ENCODE results near the gene FGF23. TPM values are rescaled to one million over a fixed set of nuclear protein-coding genes. Genes with fewer than 3 reads are reported as not detected.

Gene FGF23
- polyA plus RNA-seq, 1 donor (not counting 4 experiments of a cell fraction or from before 2014, with no cell fraction given) = not detected

- Histone ChIP-seq H3K4me1 (ENCODE audit: control insufficient read depth, extremely low read depth, insufficient read depth, low read length) (peaks cover 2% of the 10 kb centered on the region), H3K27me3 (ENCODE audit: control insufficient read depth, extremely low read depth, insufficient read depth, low read length) (no peaks in the 10 kb centered on the region), H3K27ac (ENCODE audit: control insufficient read depth, insufficient read depth, low read length) (no peak overlapping the region), H3K36me3 (ENCODE audit: control insufficient read depth in 2 of 2, extremely low read depth in 1 of 2, insufficient read depth in 2 of 2, low read length in 2 of 2) (peaks cover 5 to 12% of the 10 kb centered on the region in 2 experiments), H3K4me2 (ENCODE audit: control insufficient read depth, extremely low read depth, insufficient read depth, low read depth, low read length) (no peak overlapping the region), H3K4me3 (ENCODE audit: control insufficient read depth in 2 of 3, extremely low read depth in 1 of 3, insufficient read depth in 2 of 3, low read depth in 1 of 3, low read length in 3 of 3) (no peak overlapping the region), H2AFZ (ENCODE audit: control insufficient read depth, low read length) (no peak overlapping the region), H3K9ac (ENCODE audit: control insufficient read depth, extremely low read depth, insufficient read depth, low read length) (no peak overlapping the region), H3K9me3 (ENCODE audit: control insufficient read depth, low read depth, low read length) (no peaks in the 10 kb centered on the region), H4K20me1 (ENCODE audit: control insufficient read depth, extremely low read depth, insufficient read depth, low read length) (peaks cover 2% of the 10 kb centered on the region), H3K79me2 (ENCODE audit: control insufficient read depth, insufficient read depth, low read length) (peaks cover 83% of the 10 kb centered on the region), H3K9me1 (ENCODE audit: control insufficient read depth, extremely low read depth, insufficient read depth, low read length) (no peaks in the 10 kb centered on the region)
- dilution Hi-C loops (cut with MboI; ENCODE audit: extremely low pct_ligation_motif_present, low sequenced_read_pairs) = no loop called here
- DNase-seq (ENCODE audit: low read depth, low spot score) (no peak), FAIRE-seq (no peak)
- TF ChIP-seq CTCF (optimal IDR thresholded peaks at IDR 0.05 in 1 of 3, IDR thresholded peaks at IDR 0.05 in 1 of 3, conservative IDR thresholded peaks at IDR 0.05 in 1 of 3; ENCODE audit: extremely low read depth in 1 of 3, insufficient read depth in 2 of 3, low read length in 3 of 3) (no peak), EZH2 (IDR thresholded peaks at IDR 0.05; ENCODE audit: low read length) (no peak)
Observed at GRCh38 chr12:4330203-4330602, 49.3 kb downstream of the FGF23 start.

- H4K20me1 ChIP-seq (ENCODE audit: control insufficient read depth, extremely low read depth, insufficient read depth, low read length) = peaks cover 2% of the 10 kb centered on the region
- DNase-seq (ENCODE audit: low read depth, low spot score) = no peak
- H3K36me3 ChIP-seq (ENCODE audit: control insufficient read depth in 2 of 2, extremely low read depth in 1 of 2, insufficient read depth in 2 of 2, low read length in 2 of 2) = peaks cover 0 to 13% of the 10 kb centered on the region in 2 experiments
- H3K79me2 ChIP-seq (ENCODE audit: control insufficient read depth, insufficient read depth, low read length) = peaks cover 97% of the 10 kb centered on the region
- dilution Hi-C loops (cut with MboI; ENCODE audit: extremely low pct_ligation_motif_present, low sequenced_read_pairs) = no loop called here
- no peak for FAIRE-seq
- no peaks in the 10 kb centered on the region for H3K9me3 ChIP-seq (ENCODE audit: control insufficient read depth, low read depth, low read length)
- no peaks in the 10 kb centered on the region for H3K27me3 ChIP-seq (ENCODE audit: control insufficient read depth, extremely low read depth, insufficient read depth, low read length)
- TF ChIP-seq EZH2 (IDR thresholded peaks at IDR 0.05; ENCODE audit: low read length) = no peak
- TF ChIP-seq CTCF (optimal IDR thresholded peaks at IDR 0.05 in 1 of 3, IDR thresholded peaks at IDR 0.05 in 1 of 3, conservative IDR thresholded peaks at IDR 0.05 in 1 of 3; ENCODE audit: extremely low read depth in 1 of 3, insufficient read depth in 2 of 3, low read length in 3 of 3) = no peak
- no peak overlapping the region for H3K4me2 ChIP-seq (ENCODE audit: control insufficient read depth, extremely low read depth, insufficient read depth, low read depth, low read length)
- no peak overlapping the region for H3K27ac ChIP-seq (ENCODE audit: control insufficient read depth, insufficient read depth, low read length)
- no peak overlapping the region for H3K9ac ChIP-seq (ENCODE audit: control insufficient read depth, extremely low read depth, insufficient read depth, low read length)
- no peak overlapping the region for H2AFZ ChIP-seq (ENCODE audit: control insufficient read depth, low read length)
- H3K9me1 ChIP-seq (ENCODE audit: control insufficient read depth, extremely low read depth, insufficient read depth, low read length) = no peaks in the 10 kb centered on the region
- H3K4me3 ChIP-seq (ENCODE audit: control insufficient read depth in 2 of 3, extremely low read depth in 1 of 3, insufficient read depth in 2 of 3, low read depth in 1 of 3, low read length in 3 of 3) = no peak overlapping the region
- peaks cover 11% of the 10 kb centered on the region for H3K4me1 ChIP-seq (ENCODE audit: control insufficient read depth, extremely low read depth, insufficient read depth, low read length)
Observed at GRCh38 chr12:4327293-4327692, 52.2 kb downstream of the FGF23 start.
